HG03060 (cell line): Measurements from ENCODE around the gene SYNE2.
"Not testable (repeated sequence)": the region's sequence is repeated elsewhere in the genome, so short reads cannot be mapped to it uniquely, and the experiment has no call there.

ENCODE experiments used
- ATAC-seq: cut with Tn5 transposase; IDR thresholded peaks from one replicate; pipeline ENCODE4 v1.9.1; 2021; ENCODE audit warnings: low read depth, moderate number of reproducible peaks; ENCODE audit not compliant: unreplicated experiment

Gene SYNE2

DNA sequence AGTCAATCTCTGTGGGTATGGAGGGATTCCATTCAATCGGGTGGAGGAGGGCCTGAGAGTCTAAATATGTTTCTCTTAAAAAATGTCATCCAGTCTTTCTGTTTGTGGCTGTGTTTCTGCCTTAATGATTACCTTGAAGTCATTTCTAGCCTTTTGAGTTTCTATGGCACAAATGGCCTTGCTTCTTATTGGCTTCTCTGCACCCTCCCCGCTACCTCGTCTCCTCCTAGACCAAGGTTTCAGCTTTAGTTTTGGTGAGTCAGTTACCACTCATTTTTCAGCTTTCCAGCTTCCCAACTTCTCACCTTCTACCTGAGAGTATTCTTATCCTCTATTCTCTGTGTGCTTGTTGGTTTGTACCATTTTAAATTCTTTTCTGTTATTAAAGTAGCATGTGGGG lies 159.2 kb downstream of the SYNE2 start:
- no peak for ATAC-seq

DNA sequence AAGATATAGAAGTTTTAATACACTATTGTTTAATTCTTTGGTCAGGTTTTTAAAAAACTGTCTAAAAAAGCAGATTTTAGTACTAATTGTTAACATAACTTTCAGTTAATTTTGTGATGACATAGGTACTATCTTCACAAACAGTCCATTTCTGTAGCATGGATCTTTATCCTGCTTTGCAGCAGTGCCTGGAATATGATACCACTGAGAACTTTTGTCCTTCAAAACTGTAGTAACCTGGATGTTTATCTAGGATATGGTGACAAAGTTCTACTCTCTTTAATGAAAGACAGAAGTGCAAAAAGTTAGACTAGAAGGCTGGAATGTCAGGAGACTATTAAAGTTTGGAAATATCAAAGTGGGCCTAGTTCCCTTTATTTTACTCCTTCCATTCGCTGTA lies 159.9 kb downstream of the SYNE2 start:
- ATAC-seq = no peak

DNA sequence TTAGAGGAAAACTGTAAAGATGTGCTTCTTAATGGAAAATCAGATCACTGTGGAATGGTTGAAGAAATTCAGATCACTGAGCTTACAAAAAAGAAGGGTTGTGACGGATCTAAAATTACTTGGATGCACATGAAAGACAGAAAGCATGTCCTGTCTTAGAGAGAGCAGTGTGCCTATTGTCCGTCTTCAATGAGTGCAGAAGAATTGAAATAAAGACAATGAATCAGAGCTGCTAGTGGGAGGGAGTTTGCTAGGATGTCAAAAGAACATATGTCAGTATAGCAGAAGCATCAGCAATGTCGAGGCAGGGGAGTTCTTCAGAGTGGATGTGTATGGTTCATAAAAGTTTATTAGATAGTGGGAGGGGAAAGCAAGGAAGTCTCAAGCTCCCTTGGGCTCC lies 172.7 kb downstream of the SYNE2 start:
- no peak for ATAC-seq

DNA sequence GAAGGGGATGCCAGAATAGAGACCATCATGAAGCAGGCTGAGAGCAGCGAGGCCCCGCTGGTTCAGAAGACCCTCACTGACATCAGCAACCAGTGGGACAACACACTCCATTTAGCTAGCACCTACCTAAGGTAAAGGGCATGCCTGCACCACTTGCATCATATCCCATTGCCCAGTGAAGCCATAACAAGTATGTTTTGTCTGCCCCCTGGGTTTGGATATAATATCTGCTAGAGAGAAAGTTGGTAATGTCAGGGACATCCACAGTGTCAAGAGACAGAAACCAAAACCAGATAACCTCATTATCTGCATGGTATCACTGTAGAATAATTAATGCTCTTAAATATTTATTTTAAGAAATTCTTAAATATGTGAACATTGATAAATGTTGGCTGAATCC lies 173.8 kb downstream of the SYNE2 start:
- ATAC-seq = no peak

DNA sequence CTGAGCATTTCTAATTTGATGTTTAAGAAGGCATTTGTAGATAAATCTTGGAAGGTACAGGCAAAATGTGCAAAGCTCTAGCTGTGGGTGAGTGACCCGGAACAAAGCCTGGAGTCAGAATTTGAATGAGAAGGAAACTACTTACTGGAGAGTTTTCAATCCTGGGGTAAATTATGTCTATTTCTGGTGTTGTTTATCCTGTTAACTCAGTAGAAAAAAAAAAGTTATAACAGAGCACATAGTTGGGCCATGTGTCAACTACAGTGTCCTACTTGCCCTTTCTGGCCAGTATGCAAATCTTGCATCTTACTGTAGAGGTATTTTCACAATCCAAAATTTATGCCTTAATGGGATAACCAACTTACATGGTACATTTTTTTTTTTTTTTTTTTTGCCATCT lies 182.3 kb downstream of the SYNE2 start:
- ATAC-seq = no peak

DNA sequence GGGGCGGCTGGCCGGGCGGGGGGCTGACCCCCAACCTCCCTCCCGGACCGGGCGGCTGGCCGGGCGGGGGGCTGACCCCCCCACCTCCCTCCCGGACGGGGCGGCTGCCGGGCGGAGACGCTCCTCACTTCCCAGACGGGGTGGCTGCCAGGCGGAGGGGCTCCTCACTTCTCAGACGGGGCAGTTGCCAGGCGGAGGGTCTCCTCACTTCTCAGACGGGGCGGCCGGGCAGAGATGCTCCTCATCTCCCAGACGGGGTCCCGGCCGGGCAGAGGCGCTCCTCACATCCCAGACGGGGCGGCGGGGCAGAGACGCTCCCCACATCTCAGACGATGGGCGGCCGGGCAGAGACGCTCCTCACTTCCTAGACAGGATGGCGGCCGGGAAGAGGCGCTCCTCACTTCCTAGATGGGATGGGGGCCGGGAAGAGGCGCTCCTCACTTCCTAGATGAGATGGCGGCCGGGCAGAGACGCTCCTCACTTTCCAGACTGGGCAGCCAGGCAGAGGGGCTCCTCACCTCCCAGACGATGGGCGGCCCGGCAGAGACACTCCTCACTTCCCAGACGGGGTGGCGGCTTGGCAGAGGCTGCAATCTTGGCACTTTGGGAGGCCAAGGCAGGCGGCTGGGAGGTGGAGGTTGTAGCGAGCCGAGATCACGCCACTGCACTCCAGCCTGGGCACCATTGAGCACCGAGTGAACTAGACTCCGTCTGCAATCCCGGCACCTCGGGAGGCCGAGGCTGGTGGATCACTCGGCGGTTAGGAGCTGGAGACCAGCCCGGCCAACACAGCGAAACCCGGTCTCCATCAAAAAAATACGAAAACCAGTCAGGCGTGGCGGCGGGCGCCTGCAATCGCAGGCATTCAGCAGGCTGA lies 185.3 kb downstream of the SYNE2 start:
- ATAC-seq = not testable (repeated sequence)

DNA sequence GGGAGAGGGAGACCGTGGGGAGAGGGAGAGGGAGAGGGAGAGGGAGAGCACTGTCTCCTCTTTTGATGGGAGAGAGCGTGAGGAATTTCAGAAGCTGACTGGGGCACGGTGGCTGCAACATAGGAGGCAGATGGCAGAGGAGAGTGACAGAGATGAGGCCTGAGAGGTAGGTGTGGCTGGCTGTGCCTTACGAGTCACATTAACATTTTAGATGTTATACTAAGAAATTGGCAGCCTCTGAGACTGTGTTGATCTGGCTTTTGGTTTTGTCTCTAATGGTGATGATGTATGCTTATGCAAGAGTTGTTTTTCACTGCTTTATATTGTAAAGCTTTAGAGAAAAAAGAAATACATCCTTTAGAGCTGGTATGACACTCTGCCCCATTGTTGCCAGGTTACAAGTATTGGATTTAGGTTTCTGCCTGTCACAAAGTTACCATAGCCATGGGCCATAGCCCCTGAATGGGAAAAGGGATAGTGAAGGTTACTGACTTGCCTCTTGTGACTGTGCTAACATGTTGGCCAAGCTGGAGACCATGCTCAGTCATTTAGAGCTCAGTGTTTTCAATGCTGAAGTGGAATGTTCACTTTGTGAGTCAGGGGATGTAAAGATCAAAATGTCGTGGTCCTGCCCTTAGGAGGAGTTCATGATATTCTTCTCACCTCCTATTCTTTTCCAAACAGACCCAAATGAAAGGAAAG lies 186.2 kb downstream of the SYNE2 start:
- ATAC-seq = no peak

DNA sequence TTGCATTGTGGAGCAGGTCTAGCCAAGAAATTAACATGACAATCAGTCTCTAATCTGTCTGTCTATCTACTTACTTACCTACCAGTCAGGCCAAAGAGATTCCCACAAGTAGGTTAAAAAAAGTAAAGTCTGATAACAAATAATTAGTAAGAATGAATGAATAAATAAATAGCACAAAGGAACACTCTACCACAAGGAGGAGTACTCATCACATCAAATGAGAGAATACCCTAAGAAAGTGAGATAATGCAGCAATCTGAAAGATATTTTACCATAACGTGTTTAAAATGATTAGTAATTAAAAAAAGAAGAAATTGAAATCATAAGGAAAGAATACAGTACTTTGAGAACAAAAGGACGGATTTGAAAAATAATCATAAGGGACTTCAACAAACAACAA lies 187.2 kb downstream of the SYNE2 start:
- no peak for ATAC-seq

DNA sequence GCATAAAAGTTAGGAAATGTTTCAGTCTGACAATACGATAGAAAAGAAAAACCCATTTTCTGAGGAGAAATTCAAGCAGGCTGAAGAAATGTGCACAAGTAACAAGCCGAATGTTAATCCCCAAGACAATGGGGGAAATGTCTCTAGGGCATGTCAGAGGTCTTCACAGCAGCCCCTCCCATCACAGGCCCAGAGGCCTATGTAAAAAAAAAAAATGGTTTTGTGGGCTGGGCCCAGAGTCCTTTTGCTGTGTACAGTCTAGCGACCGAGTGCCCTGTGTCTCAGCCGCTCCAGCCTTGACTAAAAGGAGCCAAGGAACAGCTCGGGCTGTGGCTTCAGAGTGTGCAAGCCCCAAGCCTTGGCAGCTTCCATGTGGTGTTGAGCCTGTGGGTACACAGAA lies 190.5 kb downstream of the SYNE2 start:
- not testable (repeated sequence) for ATAC-seq

DNA sequence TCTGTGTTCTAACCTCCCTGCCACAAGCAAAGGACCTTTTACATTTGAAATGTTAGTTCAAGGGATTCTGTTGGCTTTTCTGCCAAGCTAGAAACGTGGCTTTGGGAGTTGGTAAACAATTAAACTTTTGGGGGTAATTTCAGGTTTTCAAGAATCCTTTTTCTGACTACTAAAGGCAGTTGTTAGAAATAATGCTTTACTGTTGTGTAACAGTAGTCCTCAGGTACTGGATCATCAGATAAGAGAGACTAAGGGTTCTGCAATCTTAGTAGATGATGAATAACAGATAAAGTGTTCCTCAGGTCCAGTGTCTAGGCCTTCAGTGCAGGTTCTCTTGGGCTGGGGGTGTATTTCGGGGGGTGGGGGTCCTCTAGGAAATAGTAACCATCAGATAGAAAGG lies 192.3 kb downstream of the SYNE2 start:
- ATAC-seq = no peak

DNA sequence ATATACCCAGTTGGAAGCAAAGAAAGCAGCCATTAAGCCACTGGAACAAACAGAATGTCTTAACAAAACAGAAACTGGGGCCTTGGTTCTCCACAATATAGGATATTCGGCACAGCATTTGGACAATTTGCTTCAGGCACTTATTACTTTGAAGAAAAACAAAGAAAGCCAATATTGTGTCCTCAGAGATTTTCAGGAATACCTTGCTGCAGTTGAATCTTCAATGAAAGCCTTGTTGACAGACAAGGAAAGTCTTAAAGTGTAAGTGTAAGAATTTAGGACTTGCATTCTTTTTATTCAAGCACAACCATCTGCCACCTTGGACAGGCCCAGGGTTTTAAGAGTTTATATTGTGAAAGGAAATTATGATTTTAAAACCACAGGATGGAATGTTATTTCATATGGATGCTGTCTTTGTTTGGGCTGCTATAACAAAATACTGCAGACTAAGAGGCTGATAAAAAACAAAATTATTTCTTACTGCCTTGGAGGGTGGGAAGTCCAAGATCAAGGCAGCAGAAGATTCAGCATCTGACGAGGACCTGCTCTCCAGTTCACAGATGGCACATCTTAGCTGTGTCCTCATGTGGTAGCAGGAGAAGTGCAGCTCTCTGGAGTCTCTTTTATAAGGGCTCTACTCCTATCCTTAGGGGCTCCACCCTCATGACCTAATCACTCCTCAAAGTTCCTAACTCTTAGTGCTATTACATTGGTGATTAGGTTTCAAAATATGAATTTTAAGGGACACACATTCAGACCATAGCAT lies 197.0 kb downstream of the SYNE2 start:
- ATAC-seq = no peak

DNA sequence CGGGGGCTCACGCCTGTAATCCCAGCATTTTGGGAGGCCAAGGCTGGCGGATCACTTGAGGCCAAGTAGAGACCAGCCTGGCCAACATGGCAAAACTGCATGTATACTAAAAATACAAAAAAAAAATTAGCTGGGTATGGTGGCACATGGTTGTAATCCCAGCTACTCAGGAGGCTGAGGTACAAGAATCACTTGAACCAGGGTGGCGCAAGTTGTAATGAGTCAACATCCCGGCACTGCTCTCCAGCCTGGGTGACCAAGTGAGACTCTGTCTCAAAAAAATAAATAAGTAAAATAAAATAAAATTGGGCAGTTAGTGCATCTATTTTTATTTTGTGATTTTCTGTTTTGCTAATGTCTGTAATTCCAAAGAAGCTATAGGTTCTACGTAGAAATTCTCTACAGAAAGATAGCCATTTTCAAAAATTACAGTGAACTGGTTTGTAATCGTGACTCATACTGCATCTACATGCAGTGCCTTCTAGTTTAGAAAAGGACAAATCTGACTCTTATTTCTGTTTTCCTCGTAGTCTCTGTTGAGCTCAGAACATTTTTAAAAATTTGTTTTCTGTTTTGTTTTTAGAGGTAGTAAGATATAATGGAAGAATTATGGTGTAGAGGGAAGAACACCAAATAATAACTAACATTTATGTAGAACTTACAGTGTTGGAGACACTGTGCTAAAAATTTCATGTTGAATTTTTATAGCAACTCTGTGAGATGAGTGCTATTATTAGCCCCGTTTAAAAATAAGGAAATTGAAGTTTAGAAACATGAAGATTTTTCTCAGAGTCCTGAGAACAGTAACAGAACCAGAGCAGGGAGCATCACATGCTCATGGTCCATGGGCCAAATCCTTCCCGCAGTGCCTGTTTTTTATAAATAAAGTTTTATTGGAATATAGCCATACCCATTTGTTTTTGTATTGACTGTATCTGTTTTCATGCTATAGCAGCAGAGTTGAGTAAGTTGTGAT lies 201.2 kb downstream of the SYNE2 start:
- no peak for ATAC-seq

DNA sequence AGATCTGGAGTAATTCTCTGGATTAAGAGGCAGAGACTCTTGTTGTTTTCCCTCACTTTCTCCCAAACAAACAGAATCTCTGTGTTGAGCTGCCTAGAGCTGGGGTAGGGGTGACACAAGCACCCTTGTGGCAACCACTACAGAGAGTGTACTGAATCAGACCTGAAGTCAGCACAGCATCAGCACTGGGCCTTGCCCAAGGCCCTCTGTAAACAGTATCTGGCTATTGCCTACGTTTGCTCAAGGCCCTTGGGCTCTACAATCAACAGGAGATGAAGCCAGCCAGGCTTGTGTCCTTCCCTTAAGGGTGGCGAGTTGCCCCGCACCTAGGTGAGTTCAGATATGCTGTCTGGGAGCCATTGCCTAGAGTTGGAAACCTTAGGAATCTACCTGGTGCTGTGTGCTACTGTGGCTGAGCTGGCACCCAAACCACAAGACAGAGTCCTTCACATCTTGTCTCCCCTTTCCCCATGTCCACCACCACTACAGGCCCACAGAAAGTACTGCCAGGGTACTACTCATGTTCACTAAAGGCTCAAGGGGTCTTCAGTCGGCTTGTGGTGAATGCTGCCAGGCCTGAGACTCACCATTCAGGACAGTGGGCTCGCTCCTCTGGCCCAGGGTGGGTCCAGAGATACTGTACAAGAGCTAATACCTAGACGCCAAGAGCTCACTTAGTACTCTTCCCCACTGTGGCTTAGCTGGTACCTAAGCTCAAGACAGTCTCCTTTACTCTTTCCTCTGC lies 206.8 kb downstream of the SYNE2 start:
- ATAC-seq = no peak

DNA sequence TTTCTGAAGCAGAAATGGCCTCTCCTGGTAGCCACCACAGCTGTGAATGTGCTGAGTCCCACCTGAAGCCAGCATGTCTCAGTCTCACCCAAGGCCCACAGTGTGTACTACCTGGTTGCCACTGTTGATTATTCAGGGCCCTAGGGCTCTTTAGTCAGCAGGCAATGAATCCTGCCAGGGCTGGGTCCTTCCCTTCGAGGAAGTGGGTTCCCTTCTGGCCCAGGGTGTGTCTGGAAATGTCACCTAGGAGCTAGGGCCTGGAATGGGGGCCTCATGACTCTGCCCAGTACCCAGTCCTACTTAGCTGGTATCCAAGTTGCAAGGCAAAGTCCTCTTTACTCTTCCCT lies 207.4 kb downstream of the SYNE2 start:
- no peak for ATAC-seq

DNA sequence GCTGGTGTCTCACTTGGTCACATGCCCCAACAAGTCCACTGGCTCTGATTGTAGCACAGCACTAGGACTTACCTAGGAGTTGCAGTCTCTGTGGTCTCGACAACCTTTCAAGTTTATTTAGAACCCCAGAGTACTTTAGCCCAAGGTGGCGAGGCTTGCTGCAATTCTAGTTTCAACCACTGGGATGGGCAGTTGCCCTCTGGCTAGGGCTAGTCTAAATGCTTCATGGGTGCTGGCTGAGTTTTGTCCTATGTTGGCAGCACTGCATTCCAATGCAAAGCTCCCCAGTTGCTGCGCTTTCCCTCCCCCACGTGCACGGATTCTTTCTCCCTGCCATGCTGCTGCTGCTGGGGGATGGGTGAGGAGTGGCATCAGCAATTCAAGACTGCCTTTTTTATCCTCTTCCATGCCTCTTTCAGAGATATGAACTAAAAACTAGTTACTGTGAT lies 207.9 kb downstream of the SYNE2 start:
- ATAC-seq = no peak

DNA sequence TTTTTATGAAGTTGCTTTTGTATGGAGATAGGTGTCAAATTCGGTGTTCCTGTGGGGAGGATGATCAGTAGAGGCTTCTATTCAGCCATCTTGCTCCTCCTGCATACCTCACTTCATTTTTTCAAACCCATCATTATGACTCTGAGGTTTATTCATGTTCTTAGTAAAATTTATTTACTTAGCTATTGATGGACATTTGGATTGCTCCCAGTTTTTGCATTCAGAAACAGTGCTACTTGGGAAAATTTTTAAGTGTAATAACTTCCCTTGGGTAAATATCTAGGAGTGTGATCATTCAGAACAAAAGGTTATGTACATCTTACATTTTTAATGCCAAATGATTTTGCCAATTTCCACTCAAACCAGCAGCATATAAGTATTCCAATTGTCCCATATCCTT lies 208.3 kb downstream of the SYNE2 start:
- no peak for ATAC-seq

DNA sequence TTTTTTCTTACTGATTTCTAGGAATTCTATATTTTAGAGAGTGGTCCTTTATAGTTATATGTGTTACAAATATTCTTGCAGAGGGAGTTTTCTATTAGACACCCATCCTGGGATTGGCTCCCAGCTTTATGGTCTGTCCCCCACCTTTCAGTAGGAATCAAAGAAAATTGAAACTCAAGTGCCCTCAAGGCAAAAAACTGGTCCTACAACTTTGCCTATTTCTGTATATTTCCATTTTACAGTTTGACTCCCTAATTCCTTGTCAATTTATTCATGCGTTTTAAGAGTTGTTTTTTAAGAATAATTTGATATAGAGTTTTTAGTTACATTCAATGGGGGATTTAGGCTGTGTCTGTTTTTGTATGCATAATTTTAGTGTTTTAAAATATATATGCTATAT lies 208.9 kb downstream of the SYNE2 start:
- ATAC-seq = no peak

DNA sequence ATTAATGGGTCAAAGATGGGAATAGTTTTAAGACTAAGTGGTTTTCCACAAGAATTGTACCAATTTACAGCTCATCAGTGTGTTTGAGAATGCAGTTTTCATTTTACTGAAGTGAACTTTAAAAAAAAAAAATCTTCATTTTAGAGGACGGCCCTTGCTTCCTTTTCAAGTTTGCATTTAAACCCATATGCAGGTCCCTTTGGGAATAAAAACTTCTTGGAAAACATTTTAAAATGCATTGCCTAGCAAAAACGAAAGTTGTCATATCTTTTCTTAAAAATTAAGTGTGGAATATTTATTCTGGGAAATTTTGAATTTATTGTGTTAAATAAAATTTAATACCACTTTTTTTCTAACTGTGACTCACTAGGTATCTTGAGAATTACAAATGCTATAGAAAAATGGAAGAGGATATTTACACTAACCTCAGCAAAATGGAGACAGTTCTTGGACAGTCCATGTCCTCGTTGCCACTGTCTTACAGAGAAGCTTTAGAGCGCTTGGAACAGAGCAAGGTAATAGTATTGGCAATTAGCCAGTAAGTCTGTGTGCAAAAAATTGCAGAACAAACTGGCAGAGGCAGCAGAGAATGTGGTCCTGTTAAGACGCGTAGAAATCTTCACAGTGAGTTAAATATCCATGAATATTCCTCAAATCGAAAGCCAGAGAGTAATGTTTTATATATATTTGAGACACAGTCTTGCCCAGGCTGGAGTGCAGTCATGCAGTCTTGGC lies 209.7 kb downstream of the SYNE2 start:
- ATAC-seq = no peak

DNA sequence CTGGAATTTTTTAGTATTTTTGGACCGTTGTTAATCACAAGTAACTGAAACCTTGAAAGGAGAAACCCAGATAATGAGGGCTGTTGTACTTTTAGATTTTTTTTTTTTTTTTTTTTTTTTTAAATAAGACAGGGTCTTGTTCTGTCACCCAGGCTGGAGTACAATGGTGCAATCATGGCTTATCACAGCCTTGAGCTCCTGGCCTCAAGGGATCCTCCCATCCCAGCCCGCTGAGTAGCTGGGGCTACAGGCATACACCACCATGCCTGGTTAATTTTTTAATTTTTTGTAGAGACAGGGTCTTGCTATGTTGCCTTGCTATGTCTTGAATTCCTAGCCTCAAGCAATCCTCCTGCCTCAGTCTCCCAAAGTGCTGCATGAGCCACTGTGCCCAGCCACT lies 211.6 kb downstream of the SYNE2 start:
- ATAC-seq = no peak
